ENCODE measurements around the gene MTA3. TPM values are rescaled to one million over a fixed set of nuclear protein-coding genes. Genes with fewer than 3 reads are reported as not detected.

Gene MTA3
- total RNA-seq, 1 donor from 2014 or later: 19.7 TPM

Other genes starting within 250 kb of the MTA3 start
- 94.4 TPM for gene COX7A2L, start 207.4 kb upstream of the MTA3 start, total RNA-seq
- gene KCNG3, start 74.7 kb upstream of the MTA3 start, total RNA-seq: not detected
- gene OXER1, start 195.5 kb downstream of the MTA3 start, total RNA-seq: 0.43 TPM
- 1.9 TPM for gene HAAO, start 224.0 kb downstream of the MTA3 start, total RNA-seq